ENCODE results near the gene KRTAP10-2.

KRTAP10-2 gene

GRCh38 chr21:44522753-44523204, 28.5 kb downstream of the KRTAP10-2 start:
- no peak for DNase-seq (ENCODE audit: low read depth)
- no peak for TF ChIP-seq CTCF (IDR thresholded peaks at IDR 0.05; ENCODE audit: control insufficient read depth, insufficient read depth, low read depth, low read length, missing control alignments)
- H3K4me3 ChIP-seq (ENCODE audit: control insufficient read depth, low read depth, low read length) = no peak overlapping the region

- no peak overlapping the region for H3K4me3 ChIP-seq (ENCODE audit: control insufficient read depth, low read depth, low read length)
- DNase-seq (ENCODE audit: low read depth) = no peak
- TF ChIP-seq CTCF (IDR thresholded peaks at IDR 0.05; ENCODE audit: control insufficient read depth, insufficient read depth, low read depth, low read length, missing control alignments) = no peak
These were observed 29.2 kb downstream of the KRTAP10-2 start for GRCh38 chr21:44521928-44522752.

- H3K4me3 ChIP-seq (ENCODE audit: control insufficient read depth, low read depth, low read length) = no peak overlapping the region
- DNase-seq (ENCODE audit: low read depth) = no peak
- TF ChIP-seq CTCF (IDR thresholded peaks at IDR 0.05; ENCODE audit: control insufficient read depth, insufficient read depth, low read depth, low read length, missing control alignments) = no peak
These were observed 29.9 kb downstream of the KRTAP10-2 start for GRCh38 chr21:44521301-44521927.

- no peak for DNase-seq (ENCODE audit: low read depth)
- no peak for TF ChIP-seq CTCF (IDR thresholded peaks at IDR 0.05; ENCODE audit: control insufficient read depth, insufficient read depth, low read depth, low read length, missing control alignments)
- no peak overlapping the region for H3K4me3 ChIP-seq (ENCODE audit: control insufficient read depth, low read depth, low read length)
These were observed 30.7 kb downstream of the KRTAP10-2 start for GRCh38 chr21:44520326-44521300.

- H3K4me3 ChIP-seq (ENCODE audit: control insufficient read depth, low read depth, low read length) = no peak overlapping the region
- no peak for DNase-seq (ENCODE audit: low read depth)
- no peak for TF ChIP-seq CTCF (IDR thresholded peaks at IDR 0.05; ENCODE audit: control insufficient read depth, insufficient read depth, low read depth, low read length, missing control alignments)
These were observed 31.7 kb downstream of the KRTAP10-2 start for GRCh38 chr21:44519346-44520325.
